ENCODE measurements around the gene OOSP4B. TPM values are rescaled to one million over a fixed set of nuclear protein-coding genes. Genes with fewer than 3 reads are reported as not detected.

Gene OOSP4B
- total and polyA plus RNA-seq, 9 donors, result 0.70 TPM; not detected in 8

DNA sequence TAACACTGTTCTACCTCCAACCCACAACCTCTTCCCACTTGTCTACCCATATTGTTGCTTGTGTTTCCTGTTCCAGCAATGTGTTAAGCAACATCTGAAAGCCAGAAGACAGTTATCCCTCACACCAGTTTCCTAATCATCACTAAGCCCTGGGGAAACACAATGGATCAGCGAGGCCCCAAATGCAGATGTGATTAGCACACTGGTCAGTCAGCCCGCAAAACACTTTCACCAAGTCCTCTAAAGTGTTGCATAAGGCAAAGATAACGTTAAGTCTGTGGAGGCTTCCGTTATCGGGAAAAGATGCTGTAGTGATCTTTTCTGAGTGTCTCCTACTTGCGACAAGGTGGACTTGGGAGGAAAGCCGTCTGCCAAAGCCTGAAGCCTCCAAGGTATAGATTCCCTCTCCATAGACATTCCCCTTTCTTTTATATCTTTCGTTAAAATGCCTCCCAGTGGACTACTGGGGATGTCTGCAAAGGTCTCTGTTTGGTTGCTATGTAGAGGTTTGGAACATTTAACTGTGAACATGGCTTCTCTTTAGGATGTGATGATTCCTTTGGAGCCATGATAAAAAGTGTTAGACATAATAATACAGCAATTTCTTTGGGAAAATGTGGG, 39.5 kb downstream of the OOSP4B start, which contains the start of gene MS4A3:
Gene MS4A3, plus strand, starts transcription at position 317 of the 621 bp plus-strand sequence. CDS start 4,496 bp downstream, outside the sequence.
- Histone ChIP-seq H3K27ac (no peak within 1 kb of the TSS), H3K27me3 (no peaks in the 10 kb centered on the region), H3K4me1 (ENCODE audit: insufficient read depth) (no peaks in the 10 kb centered on the region), H3K9me3 (no peaks in the 10 kb centered on the region), H3K4me3 (no peak within 1 kb of the TSS), H3K36me3 (no peaks in the 10 kb centered on the region)
- 82 to 87% (median 83%) methylated on average over 8 of the region's 8 CpGs for WGBS, 3 donors
- intact Hi-C loops (cut with DNase I), result no loop called here
- no peak for DNase-seq
- TF ChIP-seq, protein P1, sequence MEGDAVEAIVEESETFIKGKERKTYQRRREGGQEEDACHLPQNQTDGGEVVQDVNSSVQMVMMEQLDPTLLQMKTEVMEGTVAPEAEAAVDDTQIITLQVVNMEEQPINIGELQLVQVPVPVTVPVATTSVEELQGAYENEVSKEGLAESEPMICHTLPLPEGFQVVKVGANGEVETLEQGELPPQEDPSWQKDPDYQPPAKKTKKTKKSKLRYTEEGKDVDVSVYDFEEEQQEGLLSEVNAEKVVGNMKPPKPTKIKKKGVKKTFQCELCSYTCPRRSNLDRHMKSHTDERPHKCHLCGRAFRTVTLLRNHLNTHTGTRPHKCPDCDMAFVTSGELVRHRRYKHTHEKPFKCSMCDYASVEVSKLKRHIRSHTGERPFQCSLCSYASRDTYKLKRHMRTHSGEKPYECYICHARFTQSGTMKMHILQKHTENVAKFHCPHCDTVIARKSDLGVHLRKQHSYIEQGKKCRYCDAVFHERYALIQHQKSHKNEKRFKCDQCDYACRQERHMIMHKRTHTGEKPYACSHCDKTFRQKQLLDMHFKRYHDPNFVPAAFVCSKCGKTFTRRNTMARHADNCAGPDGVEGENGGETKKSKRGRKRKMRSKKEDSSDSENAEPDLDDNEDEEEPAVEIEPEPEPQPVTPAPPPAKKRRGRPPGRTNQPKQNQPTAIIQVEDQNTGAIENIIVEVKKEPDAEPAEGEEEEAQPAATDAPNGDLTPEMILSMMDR (IDR thresholded peaks at IDR 0.05), result no peak
- TF ChIP-seq EP300 (IDR thresholded peaks at IDR 0.05) (no peak), POLR2A (IDR thresholded peaks at IDR 0.05) (no peak)

DNA sequence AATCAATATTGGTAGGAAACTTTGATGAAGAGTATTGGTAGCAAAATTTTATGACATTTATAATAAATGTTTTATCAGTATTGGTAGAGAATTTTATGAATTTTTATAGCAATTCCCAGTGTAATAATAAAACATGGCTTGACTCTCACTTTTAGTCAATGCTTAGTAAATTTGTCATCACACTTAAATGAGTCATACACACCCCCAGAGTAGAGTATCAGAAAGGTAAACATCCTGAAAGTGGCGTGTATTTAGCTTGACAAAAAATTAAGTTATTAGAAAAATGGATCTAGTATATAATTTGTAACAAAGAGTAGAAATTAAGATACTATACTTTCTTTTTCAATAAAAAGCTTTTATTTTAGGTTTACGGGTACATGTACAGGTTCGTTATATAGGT, 42.1 kb downstream of the OOSP4B start:
- TF ChIP-seq POLR2A (IDR thresholded peaks at IDR 0.05), result no peak
- TF ChIP-seq, protein P1 (IDR thresholded peaks at IDR 0.05), result no peak
- no peak for TF ChIP-seq EP300 (IDR thresholded peaks at IDR 0.05)
- no peak overlapping the region for H3K27ac ChIP-seq
- DNase-seq, result no peak
- H3K4me1 ChIP-seq (ENCODE audit: insufficient read depth), result no peaks in the 10 kb centered on the region
- no peaks in the 10 kb centered on the region for H3K36me3 ChIP-seq
- no peak overlapping the region for H3K4me3 ChIP-seq
- H3K9me3 ChIP-seq, result no peaks in the 10 kb centered on the region
- no peaks in the 10 kb centered on the region for H3K27me3 ChIP-seq
- WGBS, 3 donors, result 71 to 83% (median 72%) methylated on average over 3 of the region's 3 CpGs
- intact Hi-C loops (cut with DNase I), result no loop called here

DNA sequence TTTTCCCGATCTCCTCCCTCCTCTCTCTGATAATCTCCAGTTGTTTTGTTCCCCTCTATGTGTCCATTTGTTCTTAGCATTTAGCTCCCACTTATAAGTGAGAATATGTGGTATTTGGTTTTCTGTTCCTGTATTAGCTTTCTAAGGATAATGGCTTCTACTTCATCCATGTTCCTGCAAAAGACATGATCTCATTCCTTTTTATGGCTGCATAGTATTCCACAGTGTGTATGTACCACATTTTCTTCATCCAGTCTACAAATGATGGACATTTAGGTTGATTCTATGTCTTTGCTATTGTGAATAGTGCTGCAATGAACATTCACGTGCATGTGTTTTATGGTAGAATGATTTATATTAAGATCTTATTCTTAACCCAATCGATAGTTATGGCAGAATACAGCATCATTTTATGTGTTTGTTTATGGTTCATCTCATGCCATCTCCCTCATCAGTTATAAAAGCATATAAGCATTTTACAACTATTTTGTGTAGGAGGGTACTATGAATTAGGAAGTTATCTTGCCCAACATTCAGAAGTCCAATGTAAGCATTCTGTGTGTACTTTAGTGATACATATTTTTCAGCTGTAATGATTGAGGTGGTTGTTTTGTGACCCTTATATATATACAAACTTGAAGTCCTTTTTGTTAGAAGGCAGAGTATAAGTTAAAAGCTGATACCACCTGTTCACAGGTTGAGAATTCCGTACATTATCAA, 42.7 kb downstream of the OOSP4B start:
- 94 to 97% (median 94%) methylated on average over 4 of the region's 4 CpGs for WGBS, 3 donors
- DNase-seq, result no peak
- no peaks in the 10 kb centered on the region for H3K4me1 ChIP-seq (ENCODE audit: insufficient read depth)
- H3K4me3 ChIP-seq, result no peak overlapping the region
- no peak overlapping the region for H3K27ac ChIP-seq
- intact Hi-C loops (cut with DNase I), result no loop called here
- TF ChIP-seq EP300 (IDR thresholded peaks at IDR 0.05) (no peak), POLR2A (IDR thresholded peaks at IDR 0.05) (no peak)
- TF ChIP-seq, protein P1 (IDR thresholded peaks at IDR 0.05), result no peak
- H3K27me3 ChIP-seq, result no peaks in the 10 kb centered on the region
- no peaks in the 10 kb centered on the region for H3K36me3 ChIP-seq
- no peaks in the 10 kb centered on the region for H3K9me3 ChIP-seq

DNA sequence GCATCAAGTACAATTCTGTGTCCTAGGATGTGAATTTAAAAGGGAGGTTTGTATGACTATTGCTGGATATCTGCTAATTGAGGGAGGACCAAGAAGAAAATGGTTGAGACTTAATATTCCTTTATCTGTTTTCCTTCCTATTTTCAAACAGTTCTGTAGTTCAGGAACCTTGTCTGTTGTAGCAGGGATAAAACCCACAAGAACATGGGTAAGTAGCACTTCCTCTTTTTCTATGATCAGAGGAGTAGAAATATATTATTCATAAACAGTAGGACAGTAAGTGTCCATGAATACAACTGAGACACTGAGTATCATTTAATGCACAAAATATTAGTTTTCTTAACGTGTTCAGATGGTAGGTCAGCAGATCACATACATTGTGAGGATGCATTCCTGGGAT, 47.1 kb downstream of the OOSP4B start:
- H3K27me3 ChIP-seq, result no peaks in the 10 kb centered on the region
- no peak overlapping the region for H3K4me3 ChIP-seq
- 47 to 85% (median 57%) methylated on average over 1 of the region's 1 CpG for WGBS, 3 donors
- intact Hi-C loops (cut with DNase I), result no loop called here
- no peaks in the 10 kb centered on the region for H3K4me1 ChIP-seq (ENCODE audit: insufficient read depth)
- no peak for DNase-seq
- TF ChIP-seq, protein P1 (IDR thresholded peaks at IDR 0.05), result no peak
- TF ChIP-seq POLR2A (IDR thresholded peaks at IDR 0.05), result no peak
- TF ChIP-seq EP300 (IDR thresholded peaks at IDR 0.05), result no peak
- H3K36me3 ChIP-seq, result no peaks in the 10 kb centered on the region
- H3K27ac ChIP-seq, result no peak overlapping the region
- H3K9me3 ChIP-seq, result no peaks in the 10 kb centered on the region

Measured in ovary (tissue), 9 donors.